Tibial nerve (tissue), 4 donors: ENCODE data around the gene PKHD1. TPM values are rescaled to one million over a fixed set of nuclear protein-coding genes. Genes with fewer than 3 reads are reported as not detected.

Experiments
- DNase-seq, 2 donors: peaks; one replicate each; pipeline ENCODE4 v3.0.0-alpha.2; 2019; ENCODE audit warnings: low spot score in 2 of 2
- H3K27ac ChIP-seq, 4 donors: fragments of 200-600 bp; sonication (generic) in 3 of 4; one replicate each; pipeline ENCODE4 v1.5.1; 2017 to 2019; ENCODE audit warnings: mild to moderate bottlenecking in 1 of 4
- H3K27me3 ChIP-seq, 2 donors: fragments of 200-600 bp; sonication (generic) in 1 of 2; one replicate each; pipeline versions ENCODE4 v1.5.1 to v1.6.0; 2017 to 2019
- H3K36me3 ChIP-seq, 3 donors: fragments of 200-600 bp; sonication (generic); one replicate each; pipeline ENCODE4 v1.5.1; 2018 to 2019
- H3K4me1 ChIP-seq, 4 donors: fragments of 200-600 bp; sonication (generic) in 3 of 4; one replicate each; pipeline ENCODE4 v1.5.1; 2017 to 2019
- H3K4me3 ChIP-seq, 4 donors: fragments of 200-600 bp; sonication (generic) in 3 of 4; one replicate each; pipeline ENCODE4 v1.5.1; 2017 to 2019; ENCODE audit warnings: mild to moderate bottlenecking in 1 of 4, moderate library complexity in 1 of 4
- H3K9me3 ChIP-seq, 4 donors: fragments of 200-600 bp; sonication (generic) in 3 of 4; one replicate each; pipeline ENCODE4 v1.5.1; 2017 to 2019
- EP300 ChIP-seq, 2 donors: sonication (generic); formaldehyde crosslinking; IDR thresholded peaks; one replicate each; pipeline ENCODE4 v1.6.1; 2017; ENCODE audit warnings: antibody characterized with exemption in 2 of 2, mild to moderate bottlenecking in 1 of 2
- POLR2A ChIP-seq, 2 donors: fragments of 450-650 bp; IDR thresholded peaks; one replicate each; pipeline ENCODE4 v1.6.1; 2017; ENCODE audit warnings: antibody characterized with exemption in 2 of 2, mild to moderate bottlenecking in 2 of 2, moderate library complexity in 2 of 2
- WGBS, 2 donors: methylation state at CpG; one replicate each; pipeline ENCODE4 v1.1.5; 2018; 5-methylcytosine and 5-hydroxymethylcytosine counted together
- total RNA-seq, 4 donors: library from RNA; depleted of rRNA; stranded (reverse); fragments of >200 nt; gene quantifications; one replicate each; pipeline ENCODE4 v1.1.0, GENCODE V29; 2016
- TF ChIP-seq, protein P1 (sequence below), 5 experiments: fragments of 200-600 bp in 3 of 5; fragments of 450-650 bp in 2 of 5; sonication (generic) in 3 of 5; IDR thresholded peaks; one replicate each; pipeline ENCODE4 v1.5.1; 2016 to 2019; ENCODE audit warnings: antibody characterized with exemption in 5 of 5, mild to moderate bottlenecking in 3 of 5, moderate library complexity in 2 of 5

Gene PKHD1
- total RNA-seq, 4 donors from 2014 or later: under 0.01 to 0.22 (median 0.20) TPM

DNA sequence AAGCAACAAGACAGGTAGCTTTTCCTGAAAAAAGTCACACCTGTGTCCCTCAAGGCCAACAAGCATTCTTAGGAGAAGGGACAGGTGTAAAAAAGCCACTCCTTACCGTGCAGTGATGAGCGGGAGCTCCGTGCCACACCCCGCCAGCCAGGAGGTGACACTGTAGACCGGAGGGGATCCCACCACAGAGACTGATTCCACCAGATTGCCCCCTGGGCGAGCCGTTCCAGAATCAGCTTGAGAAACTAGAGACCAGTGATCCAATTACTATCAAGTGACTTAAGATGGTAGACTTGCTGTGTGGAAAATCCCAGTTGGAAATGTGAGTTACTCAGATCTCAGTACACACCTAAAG lies 37.4 kb downstream of the PKHD1 start:
- Histone ChIP-seq H3K27me3 (no peaks in the 10 kb centered on the region), H3K27ac (no peak overlapping the region), H3K9me3 (no peaks in the 10 kb centered on the region), H3K36me3 (no peaks in the 10 kb centered on the region), H3K4me3 (no peak overlapping the region), H3K4me1 (peaks cover 0 to 5% (median 0%) of the 10 kb centered on the region in 4 donors)
- no peak for TF ChIP-seq POLR2A (IDR thresholded peaks at IDR 0.05)
- no peak for DNase-seq
- 65 to 72% methylated on average over 7 of the region's 7 CpGs for WGBS, 2 donors

DNA sequence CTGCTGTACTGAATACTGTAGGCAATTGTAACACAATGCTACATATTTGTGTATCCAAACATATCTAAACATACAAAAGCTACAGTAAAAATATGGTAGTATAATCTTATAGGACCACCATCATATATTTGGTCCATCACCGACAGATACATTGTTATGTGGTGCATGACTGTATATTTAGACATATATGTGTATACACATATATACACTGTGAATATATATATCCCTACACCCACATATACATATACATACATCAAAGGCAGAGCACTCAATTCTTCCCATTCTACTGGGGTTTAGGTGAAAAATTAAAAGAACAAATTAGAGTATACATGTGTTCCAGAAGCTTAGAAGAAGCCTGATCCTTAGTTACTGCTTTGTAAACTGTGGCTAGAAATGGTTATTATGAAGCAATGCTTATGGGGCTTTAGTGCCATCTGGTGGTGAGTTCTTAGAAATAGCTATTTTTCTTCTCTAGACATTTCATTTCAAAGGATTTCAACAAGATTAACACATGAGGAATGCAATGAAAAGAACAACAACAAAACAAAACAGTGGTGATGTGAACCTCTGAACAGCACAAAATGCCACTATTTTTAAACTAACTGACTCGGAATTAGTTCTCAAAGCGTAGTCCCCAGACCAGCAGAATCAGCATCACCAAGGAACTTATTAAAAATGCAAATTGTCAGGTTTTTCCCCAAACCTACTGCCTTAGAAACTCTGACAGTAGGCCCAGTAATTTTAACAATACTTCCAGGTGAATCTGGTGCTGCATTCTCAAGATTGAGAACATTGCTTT lies 38.0 kb downstream of the PKHD1 start:
- no peak for DNase-seq
- Histone ChIP-seq H3K36me3 (no peaks in the 10 kb centered on the region), H3K9me3 (no peaks in the 10 kb centered on the region), H3K4me1 (peaks cover 0 to 5% (median 0%) of the 10 kb centered on the region in 4 donors), H3K4me3 (no peak overlapping the region), H3K27me3 (no peaks in the 10 kb centered on the region), H3K27ac (no peak overlapping the region)
- no peak for TF ChIP-seq POLR2A (IDR thresholded peaks at IDR 0.05)
- TF ChIP-seq, protein P1, sequence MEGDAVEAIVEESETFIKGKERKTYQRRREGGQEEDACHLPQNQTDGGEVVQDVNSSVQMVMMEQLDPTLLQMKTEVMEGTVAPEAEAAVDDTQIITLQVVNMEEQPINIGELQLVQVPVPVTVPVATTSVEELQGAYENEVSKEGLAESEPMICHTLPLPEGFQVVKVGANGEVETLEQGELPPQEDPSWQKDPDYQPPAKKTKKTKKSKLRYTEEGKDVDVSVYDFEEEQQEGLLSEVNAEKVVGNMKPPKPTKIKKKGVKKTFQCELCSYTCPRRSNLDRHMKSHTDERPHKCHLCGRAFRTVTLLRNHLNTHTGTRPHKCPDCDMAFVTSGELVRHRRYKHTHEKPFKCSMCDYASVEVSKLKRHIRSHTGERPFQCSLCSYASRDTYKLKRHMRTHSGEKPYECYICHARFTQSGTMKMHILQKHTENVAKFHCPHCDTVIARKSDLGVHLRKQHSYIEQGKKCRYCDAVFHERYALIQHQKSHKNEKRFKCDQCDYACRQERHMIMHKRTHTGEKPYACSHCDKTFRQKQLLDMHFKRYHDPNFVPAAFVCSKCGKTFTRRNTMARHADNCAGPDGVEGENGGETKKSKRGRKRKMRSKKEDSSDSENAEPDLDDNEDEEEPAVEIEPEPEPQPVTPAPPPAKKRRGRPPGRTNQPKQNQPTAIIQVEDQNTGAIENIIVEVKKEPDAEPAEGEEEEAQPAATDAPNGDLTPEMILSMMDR (IDR thresholded peaks at IDR 0.05): peak; percentile 35 to 62 (median 57)
- 38 to 39% methylated on average over 3 of the region's 3 CpGs for WGBS, 2 donors

- no peak overlapping the region for H3K27ac ChIP-seq
- no peak overlapping the region for H3K4me3 ChIP-seq
- no peak for DNase-seq
- no peaks in the 10 kb centered on the region for H3K27me3 ChIP-seq
- H3K36me3 ChIP-seq: no peaks in the 10 kb centered on the region
- 19 to 29% methylated on average over 1 of the region's 1 CpG for WGBS, 2 donors
- peaks cover 0 to 5% (median 0%) of the 10 kb centered on the region in 4 donors for H3K4me1 ChIP-seq
- TF ChIP-seq, protein P1 (IDR thresholded peaks at IDR 0.05): no peak
- TF ChIP-seq POLR2A (IDR thresholded peaks at IDR 0.05): no peak
- TF ChIP-seq EP300 (IDR thresholded peaks at IDR 0.05): no peak
- no peaks in the 10 kb centered on the region for H3K9me3 ChIP-seq
These were observed 41.0 kb downstream of the PKHD1 start for GRCh38 chr6:52046456-52046855.

- WGBS, 2 donors: 74 to 77% methylated on average over 1 of the region's 1 CpG
- H3K27me3 ChIP-seq: no peaks in the 10 kb centered on the region
- peaks cover 0 to 5% (median 0%) of the 10 kb centered on the region in 4 donors for H3K4me1 ChIP-seq
- H3K36me3 ChIP-seq: no peaks in the 10 kb centered on the region
- no peak overlapping the region for H3K4me3 ChIP-seq
- no peak for DNase-seq
- TF ChIP-seq, protein P1 (IDR thresholded peaks at IDR 0.05): no peak
- TF ChIP-seq EP300 (IDR thresholded peaks at IDR 0.05) (no peak), POLR2A (IDR thresholded peaks at IDR 0.05) (no peak)
- no peaks in the 10 kb centered on the region for H3K9me3 ChIP-seq
- H3K27ac ChIP-seq: no peak overlapping the region
These were observed 41.9 kb downstream of the PKHD1 start for GRCh38 chr6:52045481-52045880.

DNA sequence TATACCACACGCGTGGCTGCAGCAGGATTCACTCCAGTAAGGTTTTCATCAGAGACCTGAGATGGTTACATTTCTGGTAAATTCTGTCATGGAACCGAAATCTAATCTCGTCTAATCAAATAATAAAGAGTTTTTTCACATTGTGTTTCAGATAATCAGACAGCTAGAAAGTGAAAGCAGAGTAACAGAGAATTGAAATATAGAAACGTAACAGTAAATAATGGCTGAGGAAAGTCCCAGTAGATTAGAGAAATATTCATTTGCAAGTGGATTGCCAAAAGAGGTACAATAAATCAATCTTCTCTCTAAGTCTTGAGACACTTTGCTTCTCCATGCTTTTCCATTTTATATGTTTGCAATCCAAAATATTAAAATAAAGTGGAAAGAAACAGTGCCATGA lies 42.4 kb downstream of the PKHD1 start:
- Histone ChIP-seq H3K36me3 (no peaks in the 10 kb centered on the region), H3K27ac (no peak overlapping the region), H3K4me3 (no peak overlapping the region), H3K4me1 (peaks cover 0 to 5% (median 0%) of the 10 kb centered on the region in 4 donors), H3K27me3 (no peaks in the 10 kb centered on the region), H3K9me3 (no peaks in the 10 kb centered on the region)
- 84 to 85% methylated on average over 5 of the region's 5 CpGs for WGBS, 2 donors
- no peak for TF ChIP-seq POLR2A (IDR thresholded peaks at IDR 0.05)
- TF ChIP-seq EP300 (IDR thresholded peaks at IDR 0.05): no peak
- TF ChIP-seq, protein P1 (IDR thresholded peaks at IDR 0.05): no peak
- no peak for DNase-seq
